ENCODE results near the gene LMBR1L.

The LMBR1L gene

DNA sequence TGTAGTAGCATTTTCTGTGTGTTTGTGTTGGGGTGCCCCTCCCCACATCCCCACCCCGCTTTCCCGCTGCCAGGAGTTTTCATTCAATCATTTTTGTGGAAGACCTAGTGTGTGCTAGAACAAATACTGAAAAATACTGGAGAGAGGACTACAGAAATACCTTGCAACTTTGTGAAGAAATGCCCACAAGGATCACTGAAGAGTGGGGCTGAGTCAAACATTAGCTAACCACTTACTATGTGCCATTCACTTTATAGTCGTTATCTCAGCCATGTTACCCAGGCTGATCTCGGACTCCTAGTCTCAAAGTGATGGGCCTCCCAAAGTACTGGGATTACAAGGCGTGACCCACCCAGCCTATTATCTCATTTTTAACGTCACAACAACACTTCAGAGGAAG is 559 bp upstream of the LMBR1L start:
- no peaks in the 10 kb centered on the region for H3K9me3 ChIP-seq (ENCODE audit: control insufficient read depth, insufficient read depth, low read length)
- no peaks in the 10 kb centered on the region for H3K27me3 ChIP-seq (ENCODE audit: control insufficient read depth, insufficient read depth, low read length)
- peaks cover 1% of the 10 kb centered on the region; the same call in 1 of the 2 replicates for H3K4me1 ChIP-seq (ENCODE audit: control insufficient read depth, insufficient read depth, low read length)
- no peak overlapping the region for H3K27ac ChIP-seq (ENCODE audit: low read length)
- no peaks in the 10 kb centered on the region for H3K36me3 ChIP-seq (ENCODE audit: control insufficient read depth, insufficient read depth, low read length)
- peak overlapping the region; percentile 50; the same call in 1 of the 2 replicates for H3K4me3 ChIP-seq (ENCODE audit: low read length)
- DNase-seq (ENCODE audit: low read depth, low spot score) = no peak
- no CpG with 5 or more reads among the region's 6 CpGs for WGBS (ENCODE audit: insufficient coverage, insufficient read length)

DNA sequence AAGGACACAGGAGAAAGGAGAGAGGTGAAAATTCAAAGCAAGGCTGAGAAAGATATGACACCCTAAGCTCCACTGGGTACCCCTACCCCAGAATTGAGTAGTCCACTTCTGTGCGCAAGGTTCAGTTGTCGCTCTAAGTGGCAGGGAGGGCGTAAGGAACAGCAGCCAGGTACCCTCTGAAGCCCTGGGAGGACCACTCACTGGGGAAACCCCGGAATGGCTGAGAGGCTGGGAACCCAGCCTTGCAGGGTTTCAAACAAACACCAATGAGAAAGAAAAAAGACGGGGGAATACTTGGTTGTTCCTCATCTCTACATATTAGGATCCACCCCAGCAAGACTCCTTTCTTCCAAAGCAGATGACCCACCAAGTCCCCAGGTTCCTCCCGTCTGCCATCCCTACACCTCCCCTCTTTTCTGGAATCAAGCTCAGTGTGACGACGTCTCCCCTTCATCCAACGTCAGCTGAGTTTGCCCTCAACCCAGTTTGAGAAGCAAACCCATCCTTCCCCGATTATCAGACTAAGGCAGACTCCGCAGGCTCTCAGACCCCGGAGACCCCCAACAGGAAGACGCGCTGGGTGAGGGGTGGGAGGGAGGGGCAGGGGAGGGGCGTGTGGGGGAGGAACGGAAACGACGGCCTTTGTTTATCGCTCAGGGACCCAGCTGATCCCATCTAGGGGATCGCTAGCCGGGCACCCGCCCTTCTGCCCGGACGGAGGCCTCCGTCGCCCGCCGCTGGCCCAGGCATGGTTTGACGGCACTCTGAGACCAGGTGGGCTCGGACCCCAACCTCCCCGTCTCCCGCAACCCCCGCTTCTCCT is 795 bp downstream of the LMBR1L start:
- Histone ChIP-seq H3K4me3 (ENCODE audit: low read length) (peak overlapping the region; percentile 73), H3K27me3 (ENCODE audit: control insufficient read depth, insufficient read depth, low read length) (no peaks in the 10 kb centered on the region), H3K36me3 (ENCODE audit: control insufficient read depth, insufficient read depth, low read length) (0 out of 2 replicates have a peak, but pooled peaks cover 2% of the 10 kb centered on the region), H3K4me1 (ENCODE audit: control insufficient read depth, insufficient read depth, low read length) (peaks cover 1% of the 10 kb centered on the region; the same call in 1 of the 2 replicates), H3K27ac (ENCODE audit: low read length) (no peak overlapping the region), H3K9me3 (ENCODE audit: control insufficient read depth, insufficient read depth, low read length) (no peaks in the 10 kb centered on the region)
- DNase-seq (ENCODE audit: low read depth, low spot score) = no peak
- no CpG with 5 or more reads among the region's 33 CpGs for WGBS (ENCODE audit: insufficient coverage, insufficient read length)

DNA sequence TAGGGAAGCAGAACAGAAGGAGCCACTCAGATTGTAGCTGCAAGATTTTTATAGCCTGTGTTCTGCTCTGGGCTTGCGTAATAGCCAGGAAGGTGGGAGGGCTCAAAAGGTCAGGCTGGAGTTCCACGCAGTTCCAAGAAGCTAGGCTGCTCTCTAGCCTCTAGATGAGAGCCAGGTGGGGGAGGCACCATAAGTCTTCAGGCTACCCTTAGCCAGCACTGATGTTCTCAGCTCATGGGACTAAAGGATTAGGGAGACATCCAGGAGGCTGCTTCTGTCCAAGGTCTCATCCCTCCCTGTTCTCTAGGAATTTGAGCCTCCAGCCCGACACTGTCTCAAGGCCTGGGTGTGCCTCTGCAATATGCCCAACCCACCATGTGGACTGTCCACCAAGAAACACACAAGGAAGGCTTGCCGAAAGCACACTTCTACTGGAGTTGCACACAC is 1.7 kb downstream of the LMBR1L start:
- H3K9me3 ChIP-seq (ENCODE audit: control insufficient read depth, insufficient read depth, low read length) = no peaks in the 10 kb centered on the region
- no peaks in the 10 kb centered on the region for H3K27me3 ChIP-seq (ENCODE audit: control insufficient read depth, insufficient read depth, low read length)
- WGBS (ENCODE audit: insufficient coverage, insufficient read length) = no CpG with 5 or more reads among the region's 4 CpGs
- H3K27ac ChIP-seq (ENCODE audit: low read length) = no peak overlapping the region
- H3K4me3 ChIP-seq (ENCODE audit: low read length) = no peak overlapping the region
- no peak for DNase-seq (ENCODE audit: low read depth, low spot score)
- peaks cover 8% of the 10 kb centered on the region; the same call in 1 of the 2 replicates for H3K36me3 ChIP-seq (ENCODE audit: control insufficient read depth, insufficient read depth, low read length)
- peaks cover 1% of the 10 kb centered on the region; the same call in 1 of the 2 replicates for H3K4me1 ChIP-seq (ENCODE audit: control insufficient read depth, insufficient read depth, low read length)

DNA sequence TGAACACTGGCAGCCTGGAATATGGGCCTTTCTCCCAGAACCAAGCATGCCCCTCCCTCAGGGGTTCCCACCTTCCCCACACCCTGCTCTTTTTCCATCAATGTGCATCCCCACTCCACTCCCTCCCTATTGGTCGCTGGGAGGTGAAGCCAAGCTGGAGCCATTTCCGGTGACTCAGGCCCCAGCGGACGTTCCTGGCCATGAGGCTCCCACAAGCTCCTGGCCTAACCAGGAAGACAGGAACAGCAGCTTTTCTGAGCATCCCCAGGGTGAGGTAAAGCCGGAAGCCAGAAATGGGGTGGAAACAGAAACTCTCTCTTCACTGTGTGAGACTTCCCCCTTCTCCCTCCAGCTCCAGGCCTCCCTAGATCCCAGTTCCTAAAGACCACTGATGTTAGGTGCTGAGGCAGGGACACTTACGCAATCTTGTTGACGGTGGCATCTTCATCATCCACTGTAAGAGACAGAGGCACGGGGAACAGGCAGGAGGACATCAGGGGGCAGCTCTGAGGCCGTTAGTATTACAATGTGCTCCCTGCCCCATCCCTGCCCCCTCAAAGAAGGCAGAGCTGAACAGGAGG is 5.1 kb downstream of the LMBR1L start:
- Histone ChIP-seq H3K27ac (ENCODE audit: low read length) (no peak overlapping the region), H3K4me1 (ENCODE audit: control insufficient read depth, insufficient read depth, low read length) (peaks cover 1% of the 10 kb centered on the region; the same call in 1 of the 2 replicates), H3K27me3 (ENCODE audit: control insufficient read depth, insufficient read depth, low read length) (no peaks in the 10 kb centered on the region), H3K9me3 (ENCODE audit: control insufficient read depth, insufficient read depth, low read length) (no peaks in the 10 kb centered on the region), H3K4me3 (ENCODE audit: low read length) (no peak overlapping the region), H3K36me3 (ENCODE audit: control insufficient read depth, insufficient read depth, low read length) (peaks cover 25% of the 10 kb centered on the region)
- no CpG with 5 or more reads among the region's 9 CpGs for WGBS (ENCODE audit: insufficient coverage, insufficient read length)
- no peak for DNase-seq (ENCODE audit: low read depth, low spot score)

DNA sequence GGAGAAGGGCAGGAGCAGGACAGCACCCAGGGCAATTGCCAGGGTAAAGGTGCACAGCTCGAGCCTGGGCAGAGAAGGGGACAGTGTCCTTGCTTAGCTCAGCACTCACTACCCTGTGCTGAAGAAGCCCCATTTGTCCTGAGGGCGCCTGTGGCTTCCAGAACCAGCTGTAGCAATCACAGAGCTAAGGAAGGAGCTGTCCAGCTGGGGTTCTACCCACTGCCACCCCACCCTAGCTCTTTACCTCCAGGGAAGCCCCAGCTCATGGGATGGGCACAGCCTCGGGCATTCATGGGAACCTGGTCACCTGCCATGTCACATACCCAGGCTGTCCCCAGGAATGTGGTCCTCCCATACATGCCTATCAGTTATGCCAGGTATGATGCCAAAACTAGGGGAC is 5.8 kb downstream of the LMBR1L start:
- no peak overlapping the region for H3K4me3 ChIP-seq (ENCODE audit: low read length)
- peaks cover 25% of the 10 kb centered on the region for H3K36me3 ChIP-seq (ENCODE audit: control insufficient read depth, insufficient read depth, low read length)
- no peaks in the 10 kb centered on the region for H3K27me3 ChIP-seq (ENCODE audit: control insufficient read depth, insufficient read depth, low read length)
- no peak for DNase-seq (ENCODE audit: low read depth, low spot score)
- no peak overlapping the region for H3K27ac ChIP-seq (ENCODE audit: low read length)
- no peaks in the 10 kb centered on the region for H3K9me3 ChIP-seq (ENCODE audit: control insufficient read depth, insufficient read depth, low read length)
- peaks cover 1% of the 10 kb centered on the region; the same call in 1 of the 2 replicates for H3K4me1 ChIP-seq (ENCODE audit: control insufficient read depth, insufficient read depth, low read length)
- no CpG with 5 or more reads among the region's 3 CpGs for WGBS (ENCODE audit: insufficient coverage, insufficient read length)

DNA sequence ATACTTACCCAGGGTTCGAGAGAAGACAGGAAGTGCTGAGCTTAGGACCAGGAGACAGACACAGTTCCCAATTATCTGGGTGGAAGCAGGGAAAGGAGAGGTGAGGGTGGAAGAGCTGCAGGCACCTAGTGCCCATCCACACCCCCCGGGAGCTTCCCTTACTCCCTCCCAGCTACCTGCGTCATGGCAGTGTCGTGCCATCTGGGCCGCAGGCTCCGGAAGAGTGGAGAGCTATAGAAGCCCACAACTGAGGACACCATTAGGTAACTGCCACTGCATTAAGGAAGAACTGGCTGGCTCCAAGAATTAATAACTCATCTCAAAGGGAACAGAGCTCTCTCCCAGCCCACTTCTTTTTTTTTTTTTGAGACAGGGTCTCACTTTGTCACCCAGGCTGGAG is 10.3 kb downstream of the LMBR1L start:
- Histone ChIP-seq H3K27me3 (ENCODE audit: control insufficient read depth, insufficient read depth, low read length) (no peaks in the 10 kb centered on the region), H3K36me3 (ENCODE audit: control insufficient read depth, insufficient read depth, low read length) (peaks cover 30% of the 10 kb centered on the region), H3K4me1 (ENCODE audit: control insufficient read depth, insufficient read depth, low read length) (no peaks in the 10 kb centered on the region), H3K9me3 (ENCODE audit: control insufficient read depth, insufficient read depth, low read length) (no peaks in the 10 kb centered on the region), H3K4me3 (ENCODE audit: low read length) (no peak overlapping the region), H3K27ac (ENCODE audit: low read length) (no peak overlapping the region)
- DNase-seq (ENCODE audit: low read depth, low spot score) = no peak
- no CpG with 5 or more reads among the region's 6 CpGs for WGBS (ENCODE audit: insufficient coverage, insufficient read length)

DNA sequence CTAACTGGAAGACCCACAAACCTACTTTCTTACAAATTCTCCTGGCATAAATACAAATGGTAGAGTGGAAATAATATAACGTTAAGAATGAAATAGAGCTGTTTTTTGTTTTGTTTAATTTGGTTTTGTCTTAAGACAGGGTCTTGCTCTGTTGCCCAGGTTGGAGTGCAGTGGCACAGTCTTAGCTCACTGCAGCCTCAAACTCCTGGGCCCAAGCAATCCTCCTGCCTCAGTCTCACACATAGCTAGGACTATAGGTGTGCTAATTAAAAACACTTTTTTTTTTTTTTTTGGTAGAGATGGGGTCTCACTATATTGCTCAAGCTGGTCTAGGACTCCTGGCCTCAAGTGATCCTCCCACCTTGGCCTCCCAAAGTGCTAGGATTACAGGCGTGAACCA is 11.9 kb downstream of the LMBR1L start:
- Histone ChIP-seq H3K36me3 (ENCODE audit: control insufficient read depth, insufficient read depth, low read length) (peaks cover 20% of the 10 kb centered on the region), H3K27ac (ENCODE audit: low read length) (no peak overlapping the region), H3K9me3 (ENCODE audit: control insufficient read depth, insufficient read depth, low read length) (no peaks in the 10 kb centered on the region), H3K4me1 (ENCODE audit: control insufficient read depth, insufficient read depth, low read length) (no peaks in the 10 kb centered on the region; the same call in 1 of the 2 replicates), H3K4me3 (ENCODE audit: low read length) (no peak overlapping the region), H3K27me3 (ENCODE audit: control insufficient read depth, insufficient read depth, low read length) (peaks cover 9% of the 10 kb centered on the region)
- WGBS (ENCODE audit: insufficient coverage, insufficient read length) = 100% methylated on average over 1 of the region's 2 CpGs
- DNase-seq (ENCODE audit: low read depth, low spot score) = no peak

DNA sequence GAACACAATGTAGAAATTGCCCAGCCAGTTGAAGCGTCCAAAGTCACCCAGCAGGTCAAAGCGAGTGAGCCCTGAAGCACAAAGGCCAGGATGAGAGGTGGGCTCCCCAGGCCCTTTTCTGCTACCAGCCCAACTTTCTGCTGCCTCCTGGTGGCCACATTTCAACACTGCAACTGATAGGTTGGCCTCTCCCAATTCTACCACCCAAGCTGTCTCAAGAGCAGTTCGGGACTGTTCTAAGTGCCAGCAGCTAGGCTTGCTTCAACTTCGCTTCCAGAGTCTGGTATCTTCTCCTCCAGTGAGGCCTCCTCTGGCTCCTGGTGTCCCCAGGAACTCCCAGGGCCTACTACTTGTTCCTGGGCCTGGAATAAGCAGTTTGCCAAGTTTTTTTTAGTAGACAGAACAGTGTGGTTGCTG is 12.6 kb downstream of the LMBR1L start:
- no CpG with 5 or more reads among the region's 4 CpGs for WGBS (ENCODE audit: insufficient coverage, insufficient read length)

DNA sequence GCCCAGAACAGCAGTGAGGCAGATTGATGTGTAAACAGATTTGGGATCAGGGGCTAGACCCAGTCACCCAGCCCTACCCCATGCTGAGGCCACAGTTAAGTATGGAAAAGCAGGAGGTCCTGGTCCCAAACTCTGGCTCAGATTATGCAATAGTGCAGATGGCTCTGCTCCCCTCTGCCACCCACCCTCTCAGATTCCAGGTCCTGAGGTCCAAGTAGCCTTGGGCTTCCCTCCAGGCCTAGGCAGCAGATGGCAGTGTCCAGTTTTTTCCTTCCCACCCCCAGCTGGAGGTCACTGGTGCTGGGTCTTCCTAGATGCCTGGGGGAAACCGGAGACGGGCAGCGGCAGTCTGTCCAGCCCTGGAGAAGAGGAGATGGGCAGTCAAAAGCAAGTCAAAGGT is 13.3 kb downstream of the LMBR1L start:
- Histone ChIP-seq H3K9me3 (ENCODE audit: control insufficient read depth, insufficient read depth, low read length) (no peaks in the 10 kb centered on the region), H3K27me3 (ENCODE audit: control insufficient read depth, insufficient read depth, low read length) (peaks cover 22% of the 10 kb centered on the region), H3K27ac (ENCODE audit: low read length) (no peak overlapping the region), H3K36me3 (ENCODE audit: control insufficient read depth, insufficient read depth, low read length) (peaks cover 18% of the 10 kb centered on the region), H3K4me3 (ENCODE audit: low read length) (no peak overlapping the region), H3K4me1 (ENCODE audit: control insufficient read depth, insufficient read depth, low read length) (peaks cover 2% of the 10 kb centered on the region; the same call in 1 of the 2 replicates)
- no peak for DNase-seq (ENCODE audit: low read depth, low spot score)
- WGBS (ENCODE audit: insufficient coverage, insufficient read length) = no CpG with 5 or more reads among the region's 3 CpGs

More for the DNA sequence above, 12.6 kb downstream of the LMBR1L start:
- H3K9me3 ChIP-seq (ENCODE audit: control insufficient read depth, insufficient read depth, low read length) = no peaks in the 10 kb centered on the region
- peaks cover 15% of the 10 kb centered on the region for H3K27me3 ChIP-seq (ENCODE audit: control insufficient read depth, insufficient read depth, low read length)
- peaks cover 20% of the 10 kb centered on the region for H3K36me3 ChIP-seq (ENCODE audit: control insufficient read depth, insufficient read depth, low read length)
- DNase-seq (ENCODE audit: low read depth, low spot score) = no peak
- H3K4me3 ChIP-seq (ENCODE audit: low read length) = no peak overlapping the region
- H3K4me1 ChIP-seq (ENCODE audit: control insufficient read depth, insufficient read depth, low read length) = no peaks in the 10 kb centered on the region; the same call in 1 of the 2 replicates
- no peak overlapping the region for H3K27ac ChIP-seq (ENCODE audit: low read length)

DNA sequence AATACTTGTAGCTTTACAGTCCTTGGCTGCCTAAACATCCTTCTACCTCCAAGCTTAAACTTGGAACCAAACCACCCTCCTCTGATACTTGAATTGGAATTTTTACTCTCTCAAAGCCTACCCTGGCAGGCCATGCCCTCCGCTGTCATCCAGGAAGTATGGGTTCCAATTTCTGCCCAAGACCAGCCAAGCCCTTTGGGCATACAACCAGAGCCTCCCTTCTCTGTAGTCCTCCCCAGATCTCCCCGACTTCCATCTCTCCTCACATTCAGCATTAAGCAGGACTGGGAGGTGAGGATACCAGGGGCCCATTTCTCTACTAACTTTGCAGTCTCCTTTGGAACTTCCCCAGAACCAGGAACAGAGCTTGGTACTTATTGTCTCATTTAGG is 15.7 kb downstream of the LMBR1L start:
- WGBS (ENCODE audit: insufficient coverage, insufficient read length) = no CpG with 5 or more reads among the region's 2 CpGs
- no peak for DNase-seq (ENCODE audit: low read depth, low spot score)
- Histone ChIP-seq H3K4me1 (ENCODE audit: control insufficient read depth, insufficient read depth, low read length) (peaks cover 8% of the 10 kb centered on the region), H3K9me3 (ENCODE audit: control insufficient read depth, insufficient read depth, low read length) (no peaks in the 10 kb centered on the region), H3K36me3 (ENCODE audit: control insufficient read depth, insufficient read depth, low read length) (peaks cover 5% of the 10 kb centered on the region; the same call in 1 of the 2 replicates), H3K27me3 (ENCODE audit: control insufficient read depth, insufficient read depth, low read length) (peaks cover 46% of the 10 kb centered on the region), H3K27ac (ENCODE audit: low read length) (no peak overlapping the region), H3K4me3 (ENCODE audit: low read length) (no peak overlapping the region)

Data from iPS DF 6.9 (cell line).